SK-N-SH (cell line): Measurements from ENCODE around the gene TARDBP. TPM values are rescaled to one million over a fixed set of nuclear protein-coding genes. Genes with fewer than 3 reads are reported as not detected.

Source experiments
- CTCF ChIA-PET: fragments of 300-600, 350-600 bp; formaldehyde crosslinking; extraction: SDS; loops from one replicate; lab custom pipeline; 2021; lab: Yijun Ruan, JAX
- POLR2A ChIA-PET: fragments of 350-600 bp; sonication (Branson Sonifier 250); formaldehyde crosslinking; extraction: SDS; loops from one replicate; lab custom pipeline; 2020; ENCODE audit warnings: antibody characterized with exemption, inconsistent platforms; lab: Yijun Ruan, JAX
- DNase-seq: peaks from one replicate; pipeline ENCODE4 v3.0.0; 2012
- H2AFZ ChIP-seq: fragments of 200-600 bp; sonication (generic); 2 replicates; pipeline ENCODE4 v1.8.1; 2016; ENCODE audit warnings: antibody characterized with exemption, mild to moderate bottlenecking, low read depth
- H3F3A ChIP-seq: fragments of 200-600 bp; sonication (generic); replicated peaks from 2 replicates; pipeline ENCODE3; 2016; ENCODE audit warnings: antibody characterized with exemption, mild to moderate bottlenecking; ENCODE audit not compliant: insufficient read depth
- H3K27ac ChIP-seq, 2 experiments: fragments of 200-500 bp in 1 of 2; fragments of 200-600 bp in 1 of 2; sonication (Bioruptor generic) in 1 of 2; sonication (generic), shearing (Covaris generic) in 1 of 2; 2 replicates each; pipeline versions ENCODE4 v1.5.1 to v1.6.1; 2014 to 2016; ENCODE audit warnings: low read depth in 2 of 2, inconsistent platforms in 1 of 2, low read length in 1 of 2, mild to moderate bottlenecking in 1 of 2, mixed read lengths in 1 of 2
- H3K27me3 ChIP-seq: fragments of 200-600 bp; sonication (generic), shearing (Covaris generic); 2 replicates; pipeline ENCODE4 v1.6.1; 2016; ENCODE audit warnings: mixed run types; ENCODE audit not compliant: insufficient read depth
- H3K36me3 ChIP-seq, 2 experiments: fragments of 200-500 bp in 1 of 2; fragments of 200-600 bp in 1 of 2; sonication (Bioruptor generic) in 1 of 2; sonication (generic) in 1 of 2; replicated peaks in 1 of 2; 2 replicates each; pipeline versions ENCODE3 to v1.5.1; 2014 to 2016; ENCODE audit warnings: low read length in 1 of 2, mild to moderate bottlenecking in 1 of 2; ENCODE audit not compliant: insufficient read depth in 2 of 2, control insufficient read depth in 1 of 2
- H3K4me1 ChIP-seq, 2 experiments: fragments of 200-500 bp in 1 of 2; fragments of 200-600 bp in 1 of 2; sonication (Bioruptor generic) in 1 of 2; sonication (generic), shearing (Covaris generic) in 1 of 2; 2 replicates each; pipeline versions ENCODE4 v1.5.1 to v1.6.1; 2014 to 2016; ENCODE audit warnings: low read depth in 1 of 2, low read length in 1 of 2, mixed run types in 1 of 2; ENCODE audit not compliant: insufficient read depth in 2 of 2, control insufficient read depth in 1 of 2
- H3K4me2 ChIP-seq: fragments of 200-600 bp; sonication (generic), shearing (Covaris generic); 2 replicates; pipeline ENCODE4 v1.6.1; 2017; ENCODE audit warnings: mixed run types
- H3K4me3 ChIP-seq, 2 experiments: fragments of 200-500 bp in 1 of 2; fragments of 200-600 bp in 1 of 2; sonication (Bioruptor generic) in 1 of 2; sonication (generic), shearing (Covaris generic) in 1 of 2; 2 replicates each; pipeline versions ENCODE4 v1.5.1 to v1.8.1; 2014 to 2016; ENCODE audit warnings: low read depth in 2 of 2, inconsistent platforms in 1 of 2, low read length in 1 of 2, mild to moderate bottlenecking in 1 of 2, mixed read lengths in 1 of 2, moderate library complexity in 1 of 2
- H3K79me2 ChIP-seq: fragments of 200-600 bp; sonication (generic); 2 replicates; pipeline ENCODE4 v1.8.1; 2017; ENCODE audit warnings: mild to moderate bottlenecking; ENCODE audit not compliant: insufficient read depth
- H3K9ac ChIP-seq: fragments of 200-600 bp; sonication (generic); 2 replicates; pipeline ENCODE4 v1.6.1; 2017; ENCODE audit warnings: mixed run types
- H3K9me2 ChIP-seq: fragments of 200-600 bp; sonication (generic); 2 replicates; pipeline ENCODE4 v1.6.1; 2017; ENCODE audit warnings: mixed run types
- H3K9me3 ChIP-seq: fragments of 200-600 bp; sonication (generic); 2 replicates; pipeline ENCODE4 v1.6.1; 2017; ENCODE audit warnings: mixed run types, mild to moderate bottlenecking, moderate library complexity
- H4K20me1 ChIP-seq: fragments of 200-600 bp; sonication (generic); 2 replicates; pipeline ENCODE4 v1.6.1; 2017; ENCODE audit warnings: mild to moderate bottlenecking, mixed run types; ENCODE audit not compliant: insufficient read depth
- ELF1 ChIP-seq: IDR thresholded peaks from 2 replicates; pipeline ENCODE4 v1.4.0; 2012
- FOSL2 ChIP-seq: IDR thresholded peaks from 2 replicates; pipeline ENCODE4 v1.4.0; 2012; ENCODE audit warnings: low read depth, mild to moderate bottlenecking, moderate library complexity, borderline replicate concordance
- FOXJ3 ChIP-seq: sonication (generic); formaldehyde crosslinking; IDR thresholded peaks from 2 replicates; pipeline ENCODE4 v1.5.1; 2020; ENCODE audit warnings: mild to moderate bottlenecking, missing genetic modification reagents
- FOXM1 ChIP-seq: IDR thresholded peaks from 2 replicates; pipeline ENCODE4 v1.4.0; 2012; ENCODE audit warnings: low read depth, mild to moderate bottlenecking
- JUND ChIP-seq: IDR thresholded peaks from 2 replicates; pipeline ENCODE4 v1.4.0; 2012
- RFX5 ChIP-seq: IDR thresholded peaks from 2 replicates; pipeline ENCODE4 v1.6.1; 2012; ENCODE audit warnings: mild to moderate bottlenecking, improper control_type of control experiment, low read length
- RXRA ChIP-seq: IDR thresholded peaks from 2 replicates; pipeline ENCODE4 v1.4.0; 2012; ENCODE audit warnings: low read depth, mild to moderate bottlenecking, borderline replicate concordance
- SMC3 ChIP-seq: IDR thresholded peaks from 2 replicates; pipeline ENCODE4 v1.6.1; 2012; ENCODE audit warnings: low read depth, low read length, improper control_type of control experiment
- TCF12 ChIP-seq: IDR thresholded peaks from 2 replicates; pipeline ENCODE4 v1.4.0; 2012
- TEAD4 ChIP-seq: IDR thresholded peaks from 2 replicates; pipeline ENCODE4 v1.4.0; 2012; ENCODE audit warnings: mild to moderate bottlenecking, borderline replicate concordance; ENCODE audit not compliant: insufficient read depth
- YY1 ChIP-seq: IDR thresholded peaks from 2 replicates; pipeline ENCODE4 v1.4.0; 2012; ENCODE audit warnings: low read depth, mild to moderate bottlenecking
- WGBS: methylation state at CpG from one replicate; pipeline ENCODE4 v1.1.6; 2017; ENCODE audit warnings: low lambda C conversion rate; 5-methylcytosine and 5-hydroxymethylcytosine counted together
- polyA plus RNA-seq, 3 experiments: library from polyadenylated mRNA; depleted of rRNA; stranded (reverse); fragments of >200 nt; gene quantifications; 2 replicates each; pipeline ENCODE4 v1.2.3, GENCODE V29; 2012
- TF ChIP-seq, protein P1 (sequence below): fragments of 200-600 bp; sonication (generic); IDR thresholded peaks from 2 replicates; pipeline ENCODE4 v1.6.1; 2017; ENCODE audit warnings: antibody characterized with exemption, mild to moderate bottlenecking, moderate library complexity
- TF ChIP-seq, protein P2 (sequence below): IDR thresholded peaks from 2 replicates; pipeline ENCODE4 v1.6.1; 2012; ENCODE audit warnings: mild to moderate bottlenecking, low read depth, low read length, moderate library complexity
- TF ChIP-seq, protein P3 (sequence below): IDR thresholded peaks from 2 replicates; pipeline ENCODE4; 2012

TARDBP gene
- polyA plus RNA-seq, 1 of the 3 experiments (the other 2 are of a cell fraction) = 207 TPM

DNA sequence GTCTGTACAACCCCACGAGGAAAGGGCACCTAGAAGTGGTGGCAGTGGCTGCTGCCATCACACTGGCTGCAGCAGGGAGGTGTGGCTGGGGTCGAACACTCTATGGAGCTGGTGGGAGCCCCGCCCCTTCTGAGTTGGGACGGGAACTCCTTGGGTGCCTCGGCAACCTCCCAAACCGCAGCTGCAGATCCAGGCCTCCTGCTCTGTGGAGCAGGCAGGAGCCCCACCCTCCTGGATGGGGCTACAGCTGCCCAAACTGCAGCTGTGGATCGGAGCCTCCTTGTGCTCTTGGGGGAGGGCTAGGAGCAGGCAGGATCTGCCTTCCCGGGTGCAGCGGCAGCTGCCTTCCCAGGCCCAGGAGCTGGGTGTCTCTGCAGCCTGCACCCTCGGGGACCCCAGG lies 38.9 kb upstream of the TARDBP start (continued):
- TF ChIP-seq, protein P1, sequence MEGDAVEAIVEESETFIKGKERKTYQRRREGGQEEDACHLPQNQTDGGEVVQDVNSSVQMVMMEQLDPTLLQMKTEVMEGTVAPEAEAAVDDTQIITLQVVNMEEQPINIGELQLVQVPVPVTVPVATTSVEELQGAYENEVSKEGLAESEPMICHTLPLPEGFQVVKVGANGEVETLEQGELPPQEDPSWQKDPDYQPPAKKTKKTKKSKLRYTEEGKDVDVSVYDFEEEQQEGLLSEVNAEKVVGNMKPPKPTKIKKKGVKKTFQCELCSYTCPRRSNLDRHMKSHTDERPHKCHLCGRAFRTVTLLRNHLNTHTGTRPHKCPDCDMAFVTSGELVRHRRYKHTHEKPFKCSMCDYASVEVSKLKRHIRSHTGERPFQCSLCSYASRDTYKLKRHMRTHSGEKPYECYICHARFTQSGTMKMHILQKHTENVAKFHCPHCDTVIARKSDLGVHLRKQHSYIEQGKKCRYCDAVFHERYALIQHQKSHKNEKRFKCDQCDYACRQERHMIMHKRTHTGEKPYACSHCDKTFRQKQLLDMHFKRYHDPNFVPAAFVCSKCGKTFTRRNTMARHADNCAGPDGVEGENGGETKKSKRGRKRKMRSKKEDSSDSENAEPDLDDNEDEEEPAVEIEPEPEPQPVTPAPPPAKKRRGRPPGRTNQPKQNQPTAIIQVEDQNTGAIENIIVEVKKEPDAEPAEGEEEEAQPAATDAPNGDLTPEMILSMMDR = no peak
- TF ChIP-seq FOXM1 = no peak
- TF ChIP-seq FOSL2 = no peak

DNA sequence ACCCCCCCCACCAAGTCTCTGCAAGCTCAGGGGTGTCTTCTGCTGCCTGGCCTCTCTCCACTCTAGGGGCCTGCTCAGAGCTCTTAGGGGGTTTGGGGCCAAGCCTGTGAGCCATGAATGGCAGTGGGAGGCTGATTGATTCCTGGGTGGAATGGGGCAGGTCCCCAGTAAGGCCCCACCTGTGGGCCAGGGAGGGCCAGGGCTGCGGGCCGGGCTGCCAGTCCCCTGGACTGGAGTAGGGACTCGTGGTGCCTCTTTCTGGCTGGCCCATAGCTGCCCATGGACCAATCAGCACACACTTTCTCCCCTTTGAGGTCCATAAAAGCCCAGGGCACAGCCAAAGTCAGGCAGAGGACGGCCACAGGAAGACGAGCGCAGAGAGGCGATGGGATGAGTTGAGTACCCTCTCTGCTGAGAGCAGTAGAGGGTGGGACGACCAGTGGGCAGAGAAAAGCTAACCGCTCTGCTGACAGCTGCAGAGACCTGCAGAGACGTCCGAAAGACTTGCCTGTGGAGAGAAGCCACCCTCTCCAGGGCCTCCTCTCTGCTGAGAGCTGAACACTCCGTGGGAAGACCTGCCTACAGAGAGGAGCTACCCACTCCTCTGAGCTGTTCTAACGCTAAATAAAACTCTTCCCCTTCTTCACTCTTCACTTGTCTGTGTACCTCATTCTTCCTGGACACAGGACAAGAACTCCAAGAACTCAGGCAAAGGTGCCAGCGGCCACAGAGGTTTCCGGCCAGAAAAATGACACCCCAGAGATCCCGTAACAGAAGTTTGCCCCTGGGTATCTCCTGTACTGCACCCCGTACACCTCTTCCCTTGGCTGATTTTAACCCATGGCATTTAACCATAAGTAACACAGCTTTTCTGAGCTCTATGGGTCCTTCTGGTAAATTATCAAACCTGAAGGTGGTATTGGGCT lies 38.2 kb upstream of the TARDBP start:
- Histone ChIP-seq H3F3A (peaks cover 9% of the 10 kb centered on the region), H2AFZ (no peak overlapping the region), H3K9me2 (no peaks in the 10 kb centered on the region), H3K4me3 (no peak overlapping the region), H3K27ac (no peak overlapping the region), H3K36me3 (no peaks in the 10 kb centered on the region), H3K9me3 (no peaks in the 10 kb centered on the region), H3K4me1 (peaks cover 7 to 10% of the 10 kb centered on the region in 2 experiments; a peak in 2 of 4 replicates), H3K9ac (no peak overlapping the region), H3K27me3 (peaks cover 10% of the 10 kb centered on the region; the same call in 1 of the 2 replicates), H4K20me1 (no peaks in the 10 kb centered on the region), H3K4me2 (no peak overlapping the region), H3K79me2 (no peaks in the 10 kb centered on the region)
- POLR2A ChIA-PET = no interaction called here
- no peak for DNase-seq
- WGBS = 91% methylated on average over 16 of the region's 17 CpGs
- CTCF ChIA-PET = interaction anchor here (0.5 to 1.6 kb wide), 4 partner anchors 13 to 491 kb away, joined by 3 to 5 read pairs (median 4); no protein-coding TSS in a partner anchor
- TF ChIP-seq, protein P2, sequence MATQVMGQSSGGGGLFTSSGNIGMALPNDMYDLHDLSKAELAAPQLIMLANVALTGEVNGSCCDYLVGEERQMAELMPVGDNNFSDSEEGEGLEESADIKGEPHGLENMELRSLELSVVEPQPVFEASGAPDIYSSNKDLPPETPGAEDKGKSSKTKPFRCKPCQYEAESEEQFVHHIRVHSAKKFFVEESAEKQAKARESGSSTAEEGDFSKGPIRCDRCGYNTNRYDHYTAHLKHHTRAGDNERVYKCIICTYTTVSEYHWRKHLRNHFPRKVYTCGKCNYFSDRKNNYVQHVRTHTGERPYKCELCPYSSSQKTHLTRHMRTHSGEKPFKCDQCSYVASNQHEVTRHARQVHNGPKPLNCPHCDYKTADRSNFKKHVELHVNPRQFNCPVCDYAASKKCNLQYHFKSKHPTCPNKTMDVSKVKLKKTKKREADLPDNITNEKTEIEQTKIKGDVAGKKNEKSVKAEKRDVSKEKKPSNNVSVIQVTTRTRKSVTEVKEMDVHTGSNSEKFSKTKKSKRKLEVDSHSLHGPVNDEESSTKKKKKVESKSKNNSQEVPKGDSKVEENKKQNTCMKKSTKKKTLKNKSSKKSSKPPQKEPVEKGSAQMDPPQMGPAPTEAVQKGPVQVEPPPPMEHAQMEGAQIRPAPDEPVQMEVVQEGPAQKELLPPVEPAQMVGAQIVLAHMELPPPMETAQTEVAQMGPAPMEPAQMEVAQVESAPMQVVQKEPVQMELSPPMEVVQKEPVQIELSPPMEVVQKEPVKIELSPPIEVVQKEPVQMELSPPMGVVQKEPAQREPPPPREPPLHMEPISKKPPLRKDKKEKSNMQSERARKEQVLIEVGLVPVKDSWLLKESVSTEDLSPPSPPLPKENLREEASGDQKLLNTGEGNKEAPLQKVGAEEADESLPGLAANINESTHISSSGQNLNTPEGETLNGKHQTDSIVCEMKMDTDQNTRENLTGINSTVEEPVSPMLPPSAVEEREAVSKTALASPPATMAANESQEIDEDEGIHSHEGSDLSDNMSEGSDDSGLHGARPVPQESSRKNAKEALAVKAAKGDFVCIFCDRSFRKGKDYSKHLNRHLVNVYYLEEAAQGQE = no peak
- TF ChIP-seq RXRA = no peak
- TF ChIP-seq FOSL2 = no peak
- no peak for TF ChIP-seq ELF1
- no peak for TF ChIP-seq RFX5
- TF ChIP-seq JUND = no peak
- no peak for TF ChIP-seq SMC3
- no peak for TF ChIP-seq TCF12
- TF ChIP-seq FOXJ3 = no peak
- no peak for TF ChIP-seq YY1
- TF ChIP-seq, protein P1 = no peak
- TF ChIP-seq TEAD4 = no peak
- no peak for TF ChIP-seq FOXM1
- TF ChIP-seq, protein P3, sequence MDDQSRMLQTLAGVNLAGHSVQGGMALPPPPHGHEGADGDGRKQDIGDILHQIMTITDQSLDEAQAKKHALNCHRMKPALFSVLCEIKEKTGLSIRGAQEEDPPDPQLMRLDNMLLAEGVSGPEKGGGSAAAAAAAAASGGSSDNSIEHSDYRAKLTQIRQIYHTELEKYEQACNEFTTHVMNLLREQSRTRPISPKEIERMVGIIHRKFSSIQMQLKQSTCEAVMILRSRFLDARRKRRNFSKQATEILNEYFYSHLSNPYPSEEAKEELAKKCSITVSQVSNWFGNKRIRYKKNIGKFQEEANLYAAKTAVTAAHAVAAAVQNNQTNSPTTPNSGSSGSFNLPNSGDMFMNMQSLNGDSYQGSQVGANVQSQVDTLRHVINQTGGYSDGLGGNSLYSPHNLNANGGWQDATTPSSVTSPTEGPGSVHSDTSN = no peak
